ENCODE data around the gene AKR1A1.

AKR1A1 gene

DNA sequence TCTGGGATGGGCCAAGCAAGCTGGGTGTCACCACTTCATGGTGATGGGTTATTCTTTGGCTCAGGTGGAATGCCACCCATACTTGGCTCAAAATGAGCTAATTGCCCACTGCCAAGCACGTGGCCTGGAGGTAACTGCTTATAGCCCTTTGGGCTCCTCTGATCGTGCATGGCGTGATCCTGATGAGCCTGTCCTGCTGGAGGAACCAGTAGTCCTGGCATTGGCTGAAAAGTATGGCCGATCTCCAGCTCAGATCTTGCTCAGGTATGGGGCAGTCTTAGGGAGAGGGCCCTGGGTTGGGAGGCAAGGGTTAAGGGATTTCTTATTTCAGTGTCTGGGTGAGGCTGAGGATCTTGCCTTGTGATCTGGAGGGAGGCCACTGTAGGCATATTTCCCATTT lies 17.8 kb downstream of the AKR1A1 start:
- TF ChIP-seq POLR2AphosphoS5 (IDR thresholded peaks at IDR 0.05; ENCODE audit: low read depth) (no peak), GABPA (IDR thresholded peaks at IDR 0.05; ENCODE audit: low read depth) (no peak), CTCF (IDR thresholded peaks at IDR 0.05; ENCODE audit: insufficient read depth, low read length) (no peak), SPI1 (IDR thresholded peaks at IDR 0.05; ENCODE audit: borderline replicate concordance, low read depth) (no peak)
- TF ChIP-seq, protein P1, sequence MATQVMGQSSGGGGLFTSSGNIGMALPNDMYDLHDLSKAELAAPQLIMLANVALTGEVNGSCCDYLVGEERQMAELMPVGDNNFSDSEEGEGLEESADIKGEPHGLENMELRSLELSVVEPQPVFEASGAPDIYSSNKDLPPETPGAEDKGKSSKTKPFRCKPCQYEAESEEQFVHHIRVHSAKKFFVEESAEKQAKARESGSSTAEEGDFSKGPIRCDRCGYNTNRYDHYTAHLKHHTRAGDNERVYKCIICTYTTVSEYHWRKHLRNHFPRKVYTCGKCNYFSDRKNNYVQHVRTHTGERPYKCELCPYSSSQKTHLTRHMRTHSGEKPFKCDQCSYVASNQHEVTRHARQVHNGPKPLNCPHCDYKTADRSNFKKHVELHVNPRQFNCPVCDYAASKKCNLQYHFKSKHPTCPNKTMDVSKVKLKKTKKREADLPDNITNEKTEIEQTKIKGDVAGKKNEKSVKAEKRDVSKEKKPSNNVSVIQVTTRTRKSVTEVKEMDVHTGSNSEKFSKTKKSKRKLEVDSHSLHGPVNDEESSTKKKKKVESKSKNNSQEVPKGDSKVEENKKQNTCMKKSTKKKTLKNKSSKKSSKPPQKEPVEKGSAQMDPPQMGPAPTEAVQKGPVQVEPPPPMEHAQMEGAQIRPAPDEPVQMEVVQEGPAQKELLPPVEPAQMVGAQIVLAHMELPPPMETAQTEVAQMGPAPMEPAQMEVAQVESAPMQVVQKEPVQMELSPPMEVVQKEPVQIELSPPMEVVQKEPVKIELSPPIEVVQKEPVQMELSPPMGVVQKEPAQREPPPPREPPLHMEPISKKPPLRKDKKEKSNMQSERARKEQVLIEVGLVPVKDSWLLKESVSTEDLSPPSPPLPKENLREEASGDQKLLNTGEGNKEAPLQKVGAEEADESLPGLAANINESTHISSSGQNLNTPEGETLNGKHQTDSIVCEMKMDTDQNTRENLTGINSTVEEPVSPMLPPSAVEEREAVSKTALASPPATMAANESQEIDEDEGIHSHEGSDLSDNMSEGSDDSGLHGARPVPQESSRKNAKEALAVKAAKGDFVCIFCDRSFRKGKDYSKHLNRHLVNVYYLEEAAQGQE (IDR thresholded peaks at IDR 0.05; ENCODE audit: insufficient replicate concordance, low read depth), result no peak
- H3K27me3 ChIP-seq (ENCODE audit: insufficient read depth, poor library complexity, severe bottlenecking), result no peaks in the 10 kb centered on the region

DNA sequence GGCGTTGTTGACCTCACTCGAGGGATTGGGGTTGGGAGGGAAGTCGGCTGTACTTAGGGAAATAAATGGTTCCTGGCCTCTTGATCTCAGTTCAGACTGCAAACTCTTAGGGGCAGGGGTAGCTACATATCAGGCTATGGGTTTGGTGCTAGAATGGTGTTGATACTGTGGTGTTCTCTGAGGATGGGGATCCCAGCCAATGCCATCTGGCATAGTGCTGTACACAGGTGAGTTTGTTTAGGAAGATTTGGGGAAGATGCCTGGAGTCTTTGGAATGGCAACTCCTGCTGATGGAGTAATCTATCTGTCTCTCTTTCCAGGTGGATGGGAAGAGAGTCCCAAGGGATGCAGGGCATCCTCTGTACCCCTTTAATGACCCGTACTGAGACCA lies 18.9 kb downstream of the AKR1A1 start:
- no peak overlapping the region for H3K4me3 ChIP-seq (replicated peaks; ENCODE audit: insufficient read depth, low read length)
- no peak overlapping the region for H3K27ac ChIP-seq (replicated peaks)
- H3K27me3 ChIP-seq (ENCODE audit: insufficient read depth, poor library complexity, severe bottlenecking), result no peaks in the 10 kb centered on the region
- TF ChIP-seq CTCF (IDR thresholded peaks at IDR 0.05; ENCODE audit: insufficient read depth, low read length) (no peak), GABPA (IDR thresholded peaks at IDR 0.05; ENCODE audit: low read depth) (no peak), SPI1 (IDR thresholded peaks at IDR 0.05; ENCODE audit: borderline replicate concordance, low read depth) (no peak), POLR2AphosphoS5 (IDR thresholded peaks at IDR 0.05; ENCODE audit: low read depth) (no peak)
- TF ChIP-seq, protein P1 (IDR thresholded peaks at IDR 0.05; ENCODE audit: insufficient replicate concordance, low read depth), result no peak
- DNase-seq (ENCODE audit: low read depth in 1 of 2, low spot score in 1 of 2), result no peak

More for the DNA sequence above, 17.8 kb downstream of the AKR1A1 start:
- DNase-seq (ENCODE audit: low read depth in 1 of 2, low spot score in 1 of 2), result no peak
- no peak overlapping the region for H3K4me3 ChIP-seq (replicated peaks; ENCODE audit: insufficient read depth, low read length)
- H3K27ac ChIP-seq (replicated peaks), result no peak overlapping the region

DNA sequence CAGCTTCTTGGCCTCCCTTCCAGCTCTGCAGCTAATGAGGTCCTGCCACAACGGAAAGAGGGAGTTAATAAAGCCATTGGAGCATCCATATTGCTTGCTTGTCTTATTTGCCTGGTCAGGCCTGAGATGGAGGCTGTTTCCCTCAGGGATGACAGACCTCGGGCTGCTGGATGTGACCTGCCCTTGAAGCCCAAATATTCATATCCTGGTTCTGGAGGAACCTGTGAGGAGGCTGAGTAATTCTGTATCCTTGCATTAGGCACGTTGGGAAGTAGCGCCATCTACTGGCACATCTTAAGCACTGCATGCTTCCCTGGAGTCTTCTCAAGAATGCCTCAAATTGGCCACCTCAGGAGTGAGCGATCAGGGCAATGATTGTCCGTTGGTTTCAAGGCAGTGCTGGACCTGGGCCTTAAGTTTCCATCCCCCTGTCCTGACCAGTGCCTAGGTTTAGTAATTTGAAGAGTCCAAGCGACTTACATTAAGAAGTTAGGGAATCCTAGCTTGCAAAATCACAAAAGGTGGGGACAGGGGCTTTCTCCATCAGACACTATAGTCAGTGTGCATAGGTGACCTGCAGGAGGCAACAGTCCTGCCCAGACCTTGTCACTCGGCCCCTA lies 19.4 kb downstream of the AKR1A1 start:
- H3K4me3 ChIP-seq (replicated peaks; ENCODE audit: insufficient read depth, low read length), result no peak overlapping the region
- H3K27ac ChIP-seq (replicated peaks), result no peak overlapping the region
- TF ChIP-seq GABPA (IDR thresholded peaks at IDR 0.05; ENCODE audit: low read depth) (no peak), POLR2AphosphoS5 (IDR thresholded peaks at IDR 0.05; ENCODE audit: low read depth) (no peak), CTCF (IDR thresholded peaks at IDR 0.05; ENCODE audit: insufficient read depth, low read length) (peak; percentile 100)
- TF ChIP-seq, protein P1 (IDR thresholded peaks at IDR 0.05; ENCODE audit: insufficient replicate concordance, low read depth), result no peak
- no peaks in the 10 kb centered on the region for H3K27me3 ChIP-seq (ENCODE audit: insufficient read depth, poor library complexity, severe bottlenecking)
- DNase-seq (ENCODE audit: low read depth in 1 of 2, low spot score in 1 of 2), result peak in 1 of 2 experiments; percentile 68
